ENCODE results near the gene COL6A3. TPM values are rescaled to one million over a fixed set of nuclear protein-coding genes. Genes with fewer than 3 reads are reported as not detected.
"Not testable (repeated sequence)": the region's sequence is repeated elsewhere in the genome, so short reads cannot be mapped to it uniquely, and the experiment has no call there.

COL6A3 gene
- total RNA-seq, 2 experiments from 2014 or later = 29.9 to 36.4 TPM

GRCh38 chr2:237358721-237359517 lies 55.0 kb downstream of the COL6A3 start:
- no peaks in the 10 kb centered on the region for H3K9me3 Mint-ChIP-seq (ENCODE audit: low read depth)
- POLR2A ChIA-PET = no interaction called here
- peaks cover 7% of the 10 kb centered on the region for H3K36me3 Mint-ChIP-seq (ENCODE audit: low read depth)
- no peaks in the 10 kb centered on the region for H3K4me1 Mint-ChIP-seq
- ATAC-seq (no peak), DNase-seq (no peak)
- intact Hi-C loops (cut with DNase I, micrococcal nuclease) = no loop called here
- CTCF ChIA-PET = interaction anchor here (0.7 kb wide), 1 partner anchor 175 kb away, joined by 3 read pairs; no protein-coding TSS in a partner anchor
- H3K27ac Mint-ChIP-seq = no peak overlapping the region
- H3K27me3 Mint-ChIP-seq = no peaks in the 10 kb centered on the region
- no peak overlapping the region for H3K4me3 Mint-ChIP-seq

GRCh38 chr2:237355701-237356100 lies 58.3 kb downstream of the COL6A3 start:
- ChIA-PET POLR2A (no interaction called here), CTCF (no interaction called here)
- Mint-ChIP-seq H3K4me3 (no peak overlapping the region), H3K4me1 (no peaks in the 10 kb centered on the region), H3K27ac (no peak overlapping the region), H3K9me3 (ENCODE audit: low read depth) (no peaks in the 10 kb centered on the region), H3K36me3 (ENCODE audit: low read depth) (peaks cover 5% of the 10 kb centered on the region), H3K27me3 (no peaks in the 10 kb centered on the region)
- ATAC-seq (no peak), DNase-seq (no peak)
- intact Hi-C loops (cut with DNase I, micrococcal nuclease) = no loop called here

- H3K36me3 Mint-ChIP-seq (ENCODE audit: low read depth) = peaks cover 5% of the 10 kb centered on the region
- DNase-seq (no peak), ATAC-seq (no peak)
- intact Hi-C loops (cut with DNase I, micrococcal nuclease) = no loop called here
- no peaks in the 10 kb centered on the region for H3K9me3 Mint-ChIP-seq (ENCODE audit: low read depth)
- ChIA-PET CTCF (no interaction called here), POLR2A (no interaction called here)
- H3K4me3 Mint-ChIP-seq = no peak overlapping the region
- H3K4me1 Mint-ChIP-seq = no peaks in the 10 kb centered on the region
- no peaks in the 10 kb centered on the region for H3K27me3 Mint-ChIP-seq
- no peak overlapping the region for H3K27ac Mint-ChIP-seq
These were observed 59.1 kb downstream of the COL6A3 start for GRCh38 chr2:237354892-237355291.

GRCh38 chr2:237354172-237354571 lies 59.8 kb downstream of the COL6A3 start:
- H3K4me3 Mint-ChIP-seq; H3K9me3 Mint-ChIP-seq (ENCODE audit: low read depth); H3K4me1 Mint-ChIP-seq; intact Hi-C loops (cut with DNase I, micrococcal nuclease); ATAC-seq; H3K36me3 Mint-ChIP-seq (ENCODE audit: low read depth); POLR2A ChIA-PET; DNase-seq; H3K27ac Mint-ChIP-seq; H3K27me3 Mint-ChIP-seq: not testable (repeated sequence)
- CTCF ChIA-PET = interaction anchor here (0.7 kb wide), 1 partner anchor 217 kb away, joined by 3 read pairs; no protein-coding TSS in a partner anchor

GRCh38 chr2:237353215-237353614 lies 60.7 kb downstream of the COL6A3 start:
- ATAC-seq = no peak
- peaks cover 2% of the 10 kb centered on the region for H3K36me3 Mint-ChIP-seq (ENCODE audit: low read depth)
- no peak overlapping the region for H3K4me3 Mint-ChIP-seq
- ChIA-PET CTCF (interaction anchor here (0.9 kb wide), 1 partner anchor 19 kb away, joined by 3 read pairs; no protein-coding TSS in a partner anchor), POLR2A (no interaction called here)
- no peaks in the 10 kb centered on the region for H3K27me3 Mint-ChIP-seq
- H3K27ac Mint-ChIP-seq = no peak overlapping the region
- no peaks in the 10 kb centered on the region for H3K4me1 Mint-ChIP-seq
- H3K9me3 Mint-ChIP-seq (ENCODE audit: low read depth) = no peaks in the 10 kb centered on the region
- DNase-seq = no peak
- intact Hi-C loops (cut with DNase I, micrococcal nuclease) = no loop called here

- Mint-ChIP-seq H3K9me3 (ENCODE audit: low read depth) (no peaks in the 10 kb centered on the region), H3K27me3 (no peaks in the 10 kb centered on the region), H3K27ac (no peak overlapping the region), H3K4me3 (no peak overlapping the region), H3K4me1 (no peaks in the 10 kb centered on the region), H3K36me3 (ENCODE audit: low read depth) (peaks cover 2% of the 10 kb centered on the region)
- ChIA-PET POLR2A (no interaction called here), CTCF (interaction anchor here (0.9 to 1.2 kb wide), 2 partner anchors 19 to 28 kb away, joined by 3 to 4 read pairs; no protein-coding TSS in a partner anchor)
- DNase-seq (no peak), ATAC-seq (no peak)
- intact Hi-C loops (cut with DNase I, micrococcal nuclease) = no loop called here
These were observed 61.6 kb downstream of the COL6A3 start for GRCh38 chr2:237352279-237352845.

GRCh38 chr2:237351796-237352195 lies 62.2 kb downstream of the COL6A3 start:
- no peaks in the 10 kb centered on the region for H3K9me3 Mint-ChIP-seq (ENCODE audit: low read depth)
- no peaks in the 10 kb centered on the region for H3K27me3 Mint-ChIP-seq
- ChIA-PET POLR2A (no interaction called here), CTCF (interaction anchor here (1.2 kb wide), 1 partner anchor 28 kb away, joined by 4 read pairs; no protein-coding TSS in a partner anchor)
- no peak for DNase-seq
- no peaks in the 10 kb centered on the region for H3K36me3 Mint-ChIP-seq (ENCODE audit: low read depth)
- intact Hi-C loops (cut with DNase I, micrococcal nuclease) = no loop called here
- no peak overlapping the region for H3K27ac Mint-ChIP-seq
- ATAC-seq = no peak
- no peaks in the 10 kb centered on the region for H3K4me1 Mint-ChIP-seq
- no peak overlapping the region for H3K4me3 Mint-ChIP-seq

- intact Hi-C loops (cut with DNase I, micrococcal nuclease) = no loop called here
- POLR2A ChIA-PET = no interaction called here
- Mint-ChIP-seq H3K9me3 (ENCODE audit: low read depth) (no peaks in the 10 kb centered on the region), H3K27me3 (no peaks in the 10 kb centered on the region), H3K36me3 (ENCODE audit: low read depth) (no peaks in the 10 kb centered on the region), H3K4me3 (no peak overlapping the region), H3K4me1 (no peaks in the 10 kb centered on the region), H3K27ac (no peak overlapping the region)
- DNase-seq = no peak
- no peak for ATAC-seq
- CTCF ChIA-PET = interaction anchor here (1.2 kb wide), 1 partner anchor 29 kb away, joined by 4 read pairs; no protein-coding TSS in a partner anchor
These were observed 62.9 kb downstream of the COL6A3 start for GRCh38 chr2:237351046-237351445.

GRCh38 chr2:237350597-237350996 lies 63.4 kb downstream of the COL6A3 start:
- Mint-ChIP-seq H3K4me1 (no peaks in the 10 kb centered on the region), H3K4me3 (no peak overlapping the region), H3K36me3 (ENCODE audit: low read depth) (no peaks in the 10 kb centered on the region), H3K27ac (no peak overlapping the region), H3K9me3 (ENCODE audit: low read depth) (no peaks in the 10 kb centered on the region), H3K27me3 (no peaks in the 10 kb centered on the region)
- POLR2A ChIA-PET = no interaction called here
- ATAC-seq (no peak), DNase-seq (no peak)
- intact Hi-C loops (cut with DNase I, micrococcal nuclease) = no loop called here
- CTCF ChIA-PET = no interaction called here

- CTCF ChIA-PET = no interaction called here
- POLR2A ChIA-PET = no interaction called here
- H3K27ac Mint-ChIP-seq = no peak overlapping the region
These were observed 63.9 kb downstream of the COL6A3 start for GRCh38 chr2:237350070-237350469.

GRCh38 chr2:237348281-237348865 lies 65.6 kb downstream of the COL6A3 start:
- CTCF ChIA-PET = no interaction called here

More at GRCh38 chr2:237350070-237350469, 63.9 kb downstream of the COL6A3 start:
- Mint-ChIP-seq H3K9me3 (ENCODE audit: low read depth) (no peaks in the 10 kb centered on the region), H3K4me1 (no peaks in the 10 kb centered on the region), H3K4me3 (no peak overlapping the region), H3K27me3 (no peaks in the 10 kb centered on the region), H3K36me3 (ENCODE audit: low read depth) (no peaks in the 10 kb centered on the region)
- ATAC-seq (no peak), DNase-seq (no peak)
- intact Hi-C loops (cut with DNase I, micrococcal nuclease) = no loop called here

More at GRCh38 chr2:237348281-237348865, 65.6 kb downstream of the COL6A3 start:
- H3K27ac Mint-ChIP-seq = no peak overlapping the region
- no peaks in the 10 kb centered on the region for H3K36me3 Mint-ChIP-seq (ENCODE audit: low read depth)
- no peaks in the 10 kb centered on the region for H3K4me1 Mint-ChIP-seq
- ATAC-seq (no peak), DNase-seq (no peak)
- H3K27me3 Mint-ChIP-seq = no peaks in the 10 kb centered on the region
- no peak overlapping the region for H3K4me3 Mint-ChIP-seq
- H3K9me3 Mint-ChIP-seq (ENCODE audit: low read depth) = no peaks in the 10 kb centered on the region
- POLR2A ChIA-PET = no interaction called here
- intact Hi-C loops (cut with DNase I, micrococcal nuclease) = no loop called here
